ENCODE data around the gene TUBA1C. TPM values are rescaled to one million over a fixed set of nuclear protein-coding genes. Genes with fewer than 3 reads are reported as not detected.
A peak's percentile ranks its signal among the peaks of the same experiment; 100 is the strongest.

Gene TUBA1C
- total and polyA plus RNA-seq, 2 of the 4 experiments (the other 2 are of a cell fraction) = 1,420 to 2,555 TPM

GRCh38 chr12:49233842-49234526 lies 30.9 kb upstream of the TUBA1C start:
- Histone ChIP-seq H3K27me3 (ENCODE audit: control insufficient read depth, insufficient read depth, low read length) (no peaks in the 10 kb centered on the region), H2BK5ac (ENCODE audit: low read depth, low read length, poor library complexity, severe bottlenecking) (peak overlapping the region; percentile 94), H3K4me1 (ENCODE audit: control insufficient read depth, insufficient read depth, low read length) (peaks cover 16% of the 10 kb centered on the region), H2AK9ac (replicated peaks; ENCODE audit: low read depth, low read length, poor library complexity) (peak overlapping the region; percentile 92), H4K91ac (ENCODE audit: insufficient read depth, low read depth, low read length) (peak overlapping the region; percentile 92), H3K9me1 (ENCODE audit: insufficient read depth, low read length) (peaks cover 12% of the 10 kb centered on the region), H4K5ac (ENCODE audit: low read depth, low read length) (peak overlapping the region; percentile 100), H2BK20ac (ENCODE audit: low read depth, low read length) (peak overlapping the region; percentile 93), H3K27ac (ENCODE audit: insufficient read depth, low read length) (peak overlapping the region; percentile 94), H2AK5ac (ENCODE audit: low read depth, low read length) (peak overlapping the region; percentile 94), H3K9ac (ENCODE audit: low read depth, low read length) (peak overlapping the region; percentile 77), H3K18ac (ENCODE audit: low read depth, low read length) (peak overlapping the region; percentile 99), H3K56ac (ENCODE audit: extremely low read depth, insufficient read depth, low read length) (peak overlapping the region; percentile 54; the same call in 1 of the 2 replicates), H4K8ac (ENCODE audit: low read depth in 2 of 2, low read length in 2 of 2) (peak overlapping the region; percentile 77 to 97), H3K36me3 (ENCODE audit: control insufficient read depth, insufficient read depth, low read length) (no peaks in the 10 kb centered on the region), H2AFZ (replicated peaks; ENCODE audit: low read length, poor library complexity) (peak overlapping the region; percentile 94), H4K20me1 (ENCODE audit: insufficient read depth, low read length) (no peaks in the 10 kb centered on the region), H3K4me3 (ENCODE audit: insufficient read depth, low read depth, low read length) (no peak overlapping the region; the same call in 1 of the 2 replicates), H3K23ac (ENCODE audit: low read depth, low read length) (peak overlapping the region; percentile 98; the same call in 1 of the 2 replicates), H3K4me2 (ENCODE audit: low read depth, low read length) (peak overlapping the region; percentile 73), H3K79me1 (ENCODE audit: low read depth in 1 of 2, low read length in 2 of 2) (peaks cover 7 to 22% of the 10 kb centered on the region in 2 experiments; a peak in 3 of 4 replicates), H3K9me3 (ENCODE audit: control insufficient read depth, insufficient read depth, low read length) (no peaks in the 10 kb centered on the region), H2BK120ac (ENCODE audit: low read depth, low read length) (peak overlapping the region; percentile 97), H2BK15ac (ENCODE audit: low read depth, low read length) (peak overlapping the region; percentile 89), H3K4ac (ENCODE audit: low read depth, low read length) (peak overlapping the region; percentile 98), H3K14ac (replicated peaks; ENCODE audit: low read depth, low read length) (peak overlapping the region; percentile 97)
- POLR2A ChIA-PET (ENCODE audit: unreplicated experiment) = interaction anchor here (1.4 to 2.7 kb wide), 3 partner anchors 46 to 103 kb away, joined by 3 to 16 read pairs (median 8); partner anchors contain the start of genes TUBA1A and TUBA1B
- WGBS, 2 experiments (ENCODE audit: extremely low coverage in 2 of 2, insufficient read length in 1 of 2) = 100% methylated on average over 6 of the region's 19 CpGs; no CpG with 5 or more reads in 1 of the 2 experiments
- dilution Hi-C loops (cut with HindIII; ENCODE audit: low sequenced_read_pairs, unreplicated experiment) (no loop called here), in situ Hi-C loops (cut with MboI; ENCODE audit: low sequenced_read_pairs) (loop anchor here (10.0 kb wide), 1 partner anchor 49 kb away; the partner anchor contains the start of gene TUBA1A), intact Hi-C loops (cut with micrococcal nuclease) (no loop called here)
- TF ChIP-seq USF2 (IDR thresholded peaks at IDR 0.05; ENCODE audit: low read depth, low read length) (0 out of 2 replicates have a peak, but pooled peaks have one; percentile 12), FOS (IDR thresholded peaks at IDR 0.05; ENCODE audit: low read depth, low read length) (0 out of 2 replicates have a peak, but pooled peaks have one; percentile 2), MAZ (IDR thresholded peaks at IDR 0.05; ENCODE audit: borderline replicate concordance, low read depth, low read length) (no peak)
- no peak for DNase-seq
- CTCF ChIA-PET = interaction anchor here (0.6 to 2.7 kb wide), 3 partner anchors 11 to 103 kb away, joined by 3 to 15 read pairs (median 10); partner anchors contain the start of gene TUBA1B
- no TSS peak for BruUV-seq (replicated peaks)
- ATAC-seq (ENCODE audit: low read depth) = no peak

All from IMR-90 (cell line).